AG09309 (cell line): ENCODE results near the gene PRSS16.

Source experiments
- DNase-seq: peaks from one replicate; pipeline ENCODE4 v3.0.0-alpha.2; 2010; ENCODE audit warnings: low read depth
- H3K4me3 ChIP-seq: 2 replicates; pipeline ENCODE4 v1.5.1; 2011; ENCODE audit warnings: mild to moderate bottlenecking, low read depth, low read length, moderate library complexity; ENCODE audit not compliant: control insufficient read depth
- TF ChIP-seq, protein P1 (sequence below): IDR thresholded peaks from 2 replicates; pipeline ENCODE4 v1.5.1; 2011; ENCODE audit warnings: mild to moderate bottlenecking, low read depth, low read length, inconsistent platforms; ENCODE audit not compliant: insufficient read depth, control insufficient read depth; ENCODE audit errors: missing control alignments

The PRSS16 gene, protein sequence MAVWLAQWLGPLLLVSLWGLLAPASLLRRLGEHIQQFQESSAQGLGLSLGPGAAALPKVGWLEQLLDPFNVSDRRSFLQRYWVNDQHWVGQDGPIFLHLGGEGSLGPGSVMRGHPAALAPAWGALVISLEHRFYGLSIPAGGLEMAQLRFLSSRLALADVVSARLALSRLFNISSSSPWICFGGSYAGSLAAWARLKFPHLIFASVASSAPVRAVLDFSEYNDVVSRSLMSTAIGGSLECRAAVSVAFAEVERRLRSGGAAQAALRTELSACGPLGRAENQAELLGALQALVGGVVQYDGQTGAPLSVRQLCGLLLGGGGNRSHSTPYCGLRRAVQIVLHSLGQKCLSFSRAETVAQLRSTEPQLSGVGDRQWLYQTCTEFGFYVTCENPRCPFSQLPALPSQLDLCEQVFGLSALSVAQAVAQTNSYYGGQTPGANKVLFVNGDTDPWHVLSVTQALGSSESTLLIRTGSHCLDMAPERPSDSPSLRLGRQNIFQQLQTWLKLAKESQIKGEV

DNA sequence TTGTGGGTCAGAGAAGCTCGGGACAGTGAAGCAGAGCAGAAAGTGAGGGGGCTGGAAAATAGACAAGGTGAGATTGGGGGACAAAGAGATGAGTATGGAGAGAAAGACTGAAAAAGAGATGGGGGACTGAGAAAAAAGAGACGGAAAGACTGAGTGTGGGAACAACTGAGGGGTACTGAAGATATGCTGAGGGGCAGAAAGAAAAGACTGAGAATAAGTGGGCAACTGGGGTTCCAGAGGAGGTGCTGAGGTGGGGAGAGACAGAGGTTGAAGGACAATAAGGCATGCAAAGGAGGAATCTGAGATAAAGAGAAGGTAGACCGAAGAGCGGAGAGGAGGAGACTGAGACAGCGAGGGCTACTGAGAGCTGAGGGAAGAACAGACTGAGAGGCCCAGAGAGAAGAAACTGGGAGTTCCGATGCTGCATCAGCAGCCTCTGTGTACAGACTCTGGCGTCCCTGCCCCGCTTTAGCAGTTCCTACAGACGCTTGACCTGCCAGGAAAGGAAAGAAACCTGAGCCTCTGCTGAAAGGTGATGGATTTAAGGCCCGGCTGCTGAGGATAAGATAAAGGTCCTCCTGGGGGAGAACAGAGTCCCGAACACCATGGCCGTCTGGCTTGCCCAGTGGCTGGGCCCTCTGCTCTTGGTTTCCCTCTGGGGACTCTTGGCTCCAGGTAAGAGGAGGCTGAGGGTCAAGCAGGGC lies at the start of gene PRSS16:
Gene PRSS16 (plus strand): TSS at position 569 of the 704 bp plus-strand sequence. CDS start 37 bp downstream, at position 606.
- TF ChIP-seq, protein P1, sequence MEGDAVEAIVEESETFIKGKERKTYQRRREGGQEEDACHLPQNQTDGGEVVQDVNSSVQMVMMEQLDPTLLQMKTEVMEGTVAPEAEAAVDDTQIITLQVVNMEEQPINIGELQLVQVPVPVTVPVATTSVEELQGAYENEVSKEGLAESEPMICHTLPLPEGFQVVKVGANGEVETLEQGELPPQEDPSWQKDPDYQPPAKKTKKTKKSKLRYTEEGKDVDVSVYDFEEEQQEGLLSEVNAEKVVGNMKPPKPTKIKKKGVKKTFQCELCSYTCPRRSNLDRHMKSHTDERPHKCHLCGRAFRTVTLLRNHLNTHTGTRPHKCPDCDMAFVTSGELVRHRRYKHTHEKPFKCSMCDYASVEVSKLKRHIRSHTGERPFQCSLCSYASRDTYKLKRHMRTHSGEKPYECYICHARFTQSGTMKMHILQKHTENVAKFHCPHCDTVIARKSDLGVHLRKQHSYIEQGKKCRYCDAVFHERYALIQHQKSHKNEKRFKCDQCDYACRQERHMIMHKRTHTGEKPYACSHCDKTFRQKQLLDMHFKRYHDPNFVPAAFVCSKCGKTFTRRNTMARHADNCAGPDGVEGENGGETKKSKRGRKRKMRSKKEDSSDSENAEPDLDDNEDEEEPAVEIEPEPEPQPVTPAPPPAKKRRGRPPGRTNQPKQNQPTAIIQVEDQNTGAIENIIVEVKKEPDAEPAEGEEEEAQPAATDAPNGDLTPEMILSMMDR = no peak
- no peak for DNase-seq
- H3K4me3 ChIP-seq = no peak within 1 kb of the TSS

DNA sequence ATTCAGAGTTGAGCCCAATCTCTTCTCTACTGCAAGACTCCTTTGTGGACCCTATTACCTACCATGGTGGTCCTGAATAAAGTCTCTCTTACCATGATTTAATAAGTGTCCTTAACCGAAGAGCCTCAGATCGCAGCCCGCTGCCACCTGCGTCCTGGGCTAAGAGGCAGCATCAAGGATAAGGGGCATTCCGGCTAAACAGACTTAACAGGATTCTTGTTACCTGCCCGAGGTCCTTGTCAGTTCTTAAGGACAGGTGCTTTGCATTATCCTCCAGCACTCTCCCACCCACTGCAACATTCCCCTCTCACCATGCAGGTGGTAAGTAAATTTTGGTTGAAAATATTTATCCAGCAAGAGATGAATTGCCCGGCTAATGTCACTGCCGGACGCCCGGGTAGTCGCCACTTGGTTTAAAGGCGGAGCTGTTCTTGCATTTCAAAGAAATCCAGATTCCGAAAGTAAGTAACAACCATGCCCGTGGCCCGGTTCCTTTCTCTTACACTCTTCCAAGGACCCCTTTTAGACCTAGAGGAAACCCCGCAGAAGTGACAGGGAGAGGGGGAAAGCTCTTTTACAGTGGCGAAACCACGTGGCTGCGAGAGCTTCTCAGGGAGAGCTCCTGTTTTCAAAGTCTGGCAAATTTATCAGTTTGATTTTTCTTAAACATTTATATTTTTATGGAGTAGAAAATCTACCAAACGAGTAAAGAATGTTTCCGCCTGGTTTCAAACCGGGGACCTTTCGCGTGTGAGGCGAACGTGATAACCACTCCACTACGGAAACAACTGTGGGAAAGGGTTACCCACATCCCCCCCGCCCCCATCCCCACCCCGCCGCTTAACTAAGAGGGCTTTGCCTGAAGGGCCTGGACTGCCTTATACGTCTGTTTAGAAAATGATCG lies 41.9 kb upstream of the PRSS16 start:
- no peak overlapping the region for H3K4me3 ChIP-seq
- no peak for DNase-seq
- TF ChIP-seq, protein P1 = no peak

DNA sequence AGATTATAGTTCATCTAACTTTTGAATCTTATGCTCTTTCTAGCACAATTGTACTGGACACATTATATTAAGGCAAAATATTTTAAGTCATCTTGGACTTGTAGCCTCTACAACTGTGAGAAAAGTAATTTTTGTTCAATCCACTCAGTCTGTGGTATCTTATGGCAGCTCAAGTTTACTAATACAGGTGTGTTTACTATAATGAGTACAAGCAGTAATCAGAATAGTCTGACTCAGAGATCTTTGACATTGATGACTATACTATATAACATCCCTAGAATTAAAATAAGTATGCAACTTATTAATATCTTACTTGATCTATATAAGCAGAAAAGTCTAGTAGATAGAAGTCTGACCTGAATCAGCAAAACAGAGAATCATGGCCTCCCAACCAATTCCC lies 40.7 kb upstream of the PRSS16 start:
- H3K4me3 ChIP-seq = no peak overlapping the region
- TF ChIP-seq, protein P1 = no peak
- DNase-seq = no peak

DNA sequence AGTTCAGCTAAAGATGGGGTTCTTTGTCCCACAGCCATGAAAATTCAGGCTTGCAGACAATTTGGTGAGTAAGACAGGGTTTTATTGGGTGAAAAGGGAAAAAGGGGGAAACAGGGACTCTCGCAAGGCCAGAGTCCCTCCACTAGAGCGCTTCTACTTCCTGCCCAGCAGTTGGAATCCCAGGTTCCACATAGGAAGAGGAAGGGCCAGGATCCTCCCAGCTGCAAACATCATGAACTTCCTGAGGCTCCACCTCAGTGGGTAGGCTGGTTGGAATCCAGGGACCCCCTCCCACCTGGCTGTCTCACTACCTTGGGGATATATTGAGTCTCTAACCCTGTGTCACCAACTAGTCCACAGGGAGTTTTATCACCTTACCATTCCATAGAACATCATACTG lies 39.5 kb upstream of the PRSS16 start:
- H3K4me3 ChIP-seq = no peak overlapping the region
- no peak for DNase-seq
- TF ChIP-seq, protein P1 = no peak

- TF ChIP-seq, protein P1 = no peak
- H3K4me3 ChIP-seq = no peak overlapping the region
- DNase-seq = no peak
Measured at GRCh38 chr6:27209196-27209595, 38.3 kb upstream of the PRSS16 start.
